MCF 10A (cell line): Measurements from ENCODE around the gene CBY2. TPM values are rescaled to one million over a fixed set of nuclear protein-coding genes. Genes with fewer than 3 reads are reported as not detected.
A peak's percentile ranks its signal among the peaks of the same experiment; 100 is the strongest.
"Not testable (repeated sequence)": the region's sequence is repeated elsewhere in the genome, so short reads cannot be mapped to it uniquely, and the experiment has no call there.

Source experiments
- BruUV-seq: library from RNA; stranded (reverse); fragments of 400-500 nt; replicated peaks from 2 replicates; lab custom pipeline; 2021; lab: Mats Ljungman, UMichigan
- CTCF ChIA-PET: fragments of 300-600 bp; sonication (Branson Sonifier 250); formaldehyde crosslinking; extraction: SDS; loops from one replicate; lab custom pipeline; 2021; ENCODE audit warnings: antibody characterized with exemption, inconsistent platforms; lab: Yijun Ruan, JAX
- POLR2A ChIA-PET: fragments of 300-600, 350-650 bp; sonication (Branson Sonifier 250); formaldehyde crosslinking; extraction: SDS; loops from one replicate; lab custom pipeline; 2020; ENCODE audit warnings: antibody characterized with exemption, inconsistent platforms; lab: Yijun Ruan, JAX
- DNase-seq: peaks from one replicate; pipeline ENCODE4 v3.0.0-alpha.2; 2018; ENCODE audit not compliant: unreplicated experiment
- H3K27ac Mint-ChIP-seq: one replicate; pipeline ENCODE4 v1.8.0; 2022; ENCODE audit warnings: mild to moderate bottlenecking, low read depth, mixed read lengths; ENCODE audit not compliant: unreplicated experiment
- H3K27me3 Mint-ChIP-seq: one replicate; pipeline ENCODE4 v1.8.0; 2022; ENCODE audit warnings: mixed read lengths; ENCODE audit not compliant: insufficient read depth, unreplicated experiment
- H3K36me3 Mint-ChIP-seq: one replicate; pipeline ENCODE4 v1.8.0; 2022; ENCODE audit warnings: mild to moderate bottlenecking, moderate library complexity, mixed read lengths; ENCODE audit not compliant: insufficient read depth, unreplicated experiment
- H3K4me1 Mint-ChIP-seq: one replicate; pipeline ENCODE4 v1.8.0; 2022; ENCODE audit warnings: mixed read lengths; ENCODE audit not compliant: insufficient read depth, unreplicated experiment
- H3K4me3 Mint-ChIP-seq: one replicate; pipeline ENCODE4 v1.8.0; 2022; ENCODE audit warnings: mild to moderate bottlenecking, moderate library complexity, mixed read lengths; ENCODE audit not compliant: unreplicated experiment
- H3K9me3 Mint-ChIP-seq: one replicate; pipeline ENCODE4 v1.8.0; 2022; ENCODE audit warnings: mixed read lengths; ENCODE audit not compliant: unreplicated experiment
- intact Hi-C: fragments of 100-400 bp; cut with micrococcal nuclease; formaldehyde crosslinking; loops from 2 replicates; pipeline ENCODE4 v1.14.1; 2022
- total RNA-seq: library from RNA; stranded (reverse); gene quantifications from 2 replicates; pipeline ENCODE4 v1.2.3, GENCODE V29; 2022
- TF ChIP-seq, protein P1 (sequence below): fragments of 200-600 bp; IDR thresholded peaks from one replicate; pipeline ENCODE4 v1.8.0; 2022; ENCODE audit warnings: antibody characterized with exemption, mild to moderate bottlenecking; ENCODE audit not compliant: unreplicated experiment

The CBY2 gene
- total RNA-seq, 1 experiment from 2014 or later: not detected

DNA sequence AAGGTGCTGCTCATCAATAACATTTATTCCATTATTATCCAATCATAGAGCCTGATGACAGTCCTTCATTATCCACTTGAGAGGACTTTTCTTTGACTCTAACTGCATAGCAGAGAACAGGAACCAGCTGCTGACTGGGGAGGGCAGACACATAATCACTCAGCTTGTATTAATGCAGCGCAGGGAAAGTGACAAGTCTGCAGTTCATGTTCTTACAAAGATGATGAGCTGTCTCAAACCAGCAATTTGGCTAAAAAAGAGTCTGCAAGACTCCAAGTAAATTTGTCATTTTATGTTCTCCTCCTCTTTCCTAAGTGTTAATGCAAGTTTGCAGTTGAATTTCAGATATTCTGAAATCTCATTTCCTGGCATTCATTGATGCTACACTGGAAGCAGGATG is 40.0 kb upstream of the CBY2 start:
- no TSS peak for BruUV-seq
- Mint-ChIP-seq H3K9me3 (no peaks in the 10 kb centered on the region), H3K4me3 (no peak overlapping the region), H3K36me3 (no peaks in the 10 kb centered on the region), H3K27me3 (no peaks in the 10 kb centered on the region), H3K4me1 (peaks cover 11% of the 10 kb centered on the region), H3K27ac (no peak overlapping the region)
- no peak for DNase-seq
- CTCF ChIA-PET: no interaction called here
- intact Hi-C loops: no loop called here
- POLR2A ChIA-PET: interaction anchor here (1.4 kb wide), 1 partner anchor 9 kb away, joined by 4 read pairs; no protein-coding TSS in a partner anchor
- TF ChIP-seq, protein P1, sequence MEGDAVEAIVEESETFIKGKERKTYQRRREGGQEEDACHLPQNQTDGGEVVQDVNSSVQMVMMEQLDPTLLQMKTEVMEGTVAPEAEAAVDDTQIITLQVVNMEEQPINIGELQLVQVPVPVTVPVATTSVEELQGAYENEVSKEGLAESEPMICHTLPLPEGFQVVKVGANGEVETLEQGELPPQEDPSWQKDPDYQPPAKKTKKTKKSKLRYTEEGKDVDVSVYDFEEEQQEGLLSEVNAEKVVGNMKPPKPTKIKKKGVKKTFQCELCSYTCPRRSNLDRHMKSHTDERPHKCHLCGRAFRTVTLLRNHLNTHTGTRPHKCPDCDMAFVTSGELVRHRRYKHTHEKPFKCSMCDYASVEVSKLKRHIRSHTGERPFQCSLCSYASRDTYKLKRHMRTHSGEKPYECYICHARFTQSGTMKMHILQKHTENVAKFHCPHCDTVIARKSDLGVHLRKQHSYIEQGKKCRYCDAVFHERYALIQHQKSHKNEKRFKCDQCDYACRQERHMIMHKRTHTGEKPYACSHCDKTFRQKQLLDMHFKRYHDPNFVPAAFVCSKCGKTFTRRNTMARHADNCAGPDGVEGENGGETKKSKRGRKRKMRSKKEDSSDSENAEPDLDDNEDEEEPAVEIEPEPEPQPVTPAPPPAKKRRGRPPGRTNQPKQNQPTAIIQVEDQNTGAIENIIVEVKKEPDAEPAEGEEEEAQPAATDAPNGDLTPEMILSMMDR: no peak

GRCh38 chr13:45662903-45663302 is 39.2 kb upstream of the CBY2 start:
- H3K4me3 Mint-ChIP-seq, H3K36me3 Mint-ChIP-seq, BruUV-seq, H3K27me3 Mint-ChIP-seq, DNase-seq, H3K27ac Mint-ChIP-seq, intact Hi-C loops, CTCF ChIA-PET, H3K9me3 Mint-ChIP-seq: not testable (repeated sequence)
- POLR2A ChIA-PET: interaction anchor here (1.4 kb wide), 1 partner anchor 10 kb away, joined by 4 read pairs; no protein-coding TSS in a partner anchor
- H3K4me1 Mint-ChIP-seq: peaks cover 11% of the 10 kb centered on the region

- H3K27me3 Mint-ChIP-seq, H3K4me1 Mint-ChIP-seq, H3K9me3 Mint-ChIP-seq, H3K36me3 Mint-ChIP-seq, H3K4me3 Mint-ChIP-seq, DNase-seq, intact Hi-C loops, H3K27ac Mint-ChIP-seq, CTCF ChIA-PET, BruUV-seq, POLR2A ChIA-PET: not testable (repeated sequence)
Measured at GRCh38 chr13:45669626-45670025, 32.5 kb upstream of the CBY2 start.

- no TSS peak for BruUV-seq
- ChIA-PET CTCF (interaction anchor here (0.6 kb wide), 2 partner anchors 69 to 133 kb away, joined by 3 to 4 read pairs; no protein-coding TSS in a partner anchor), POLR2A (interaction anchor here (0.6 kb wide), 1 partner anchor 14 kb away, joined by 4 read pairs; no protein-coding TSS in a partner anchor)
- no peak overlapping the region for H3K27ac Mint-ChIP-seq
- H3K9me3 Mint-ChIP-seq: no peaks in the 10 kb centered on the region
- no peak overlapping the region for H3K4me3 Mint-ChIP-seq
- intact Hi-C loops: no loop called here
- H3K4me1 Mint-ChIP-seq: peaks cover 6% of the 10 kb centered on the region
- TF ChIP-seq, protein P1: no peak
- no peaks in the 10 kb centered on the region for H3K36me3 Mint-ChIP-seq
- no peak for DNase-seq
- H3K27me3 Mint-ChIP-seq: no peaks in the 10 kb centered on the region
Measured at GRCh38 chr13:45670189-45670885, 31.8 kb upstream of the CBY2 start.

DNA sequence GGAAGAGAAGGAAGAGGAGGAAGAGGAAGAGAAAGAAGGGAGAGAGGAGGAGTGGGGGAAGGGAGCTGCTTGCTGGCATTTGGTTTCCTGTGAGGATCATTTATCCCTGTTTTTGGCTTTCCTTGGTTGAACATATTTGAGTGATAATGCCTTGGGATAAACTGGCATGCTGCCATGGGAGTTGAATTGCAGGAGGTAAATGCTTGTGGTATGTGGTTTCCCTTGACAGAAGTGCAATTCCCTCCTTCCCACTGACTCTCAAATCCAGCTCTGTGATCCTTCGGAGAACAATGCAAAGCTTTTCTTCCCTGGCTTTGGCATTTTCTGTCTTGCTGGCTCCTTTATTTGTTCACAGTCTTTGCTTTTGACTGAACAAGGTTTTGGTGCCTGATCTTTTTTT is 27.2 kb upstream of the CBY2 start:
- peak; percentile 92 for DNase-seq
- POLR2A ChIA-PET: no interaction called here
- H3K36me3 Mint-ChIP-seq: no peaks in the 10 kb centered on the region
- CTCF ChIA-PET: no interaction called here
- TF ChIP-seq, protein P1: no peak
- no TSS peak for BruUV-seq
- H3K4me1 Mint-ChIP-seq: peaks cover 6% of the 10 kb centered on the region
- H3K27ac Mint-ChIP-seq: no peak overlapping the region
- H3K4me3 Mint-ChIP-seq: no peak overlapping the region
- H3K27me3 Mint-ChIP-seq: no peaks in the 10 kb centered on the region
- intact Hi-C loops: no loop called here
- no peaks in the 10 kb centered on the region for H3K9me3 Mint-ChIP-seq
